ENCODE data around the gene CCDC102B. TPM values are rescaled to one million over a fixed set of nuclear protein-coding genes. Genes with fewer than 3 reads are reported as not detected.

CCDC102B gene
- total and polyA plus RNA-seq, 2 donors (not counting 1 experiment from before 2014, with no cell fraction given): 3.9 to 4.0 TPM

- intact Hi-C loops (cut with micrococcal nuclease): no loop called here
- no peak overlapping the region for H3K9ac ChIP-seq (ENCODE audit: low read length)
- H3K4me3 ChIP-seq (ENCODE audit: control extremely low read depth in 1 of 5, extremely low read depth in 1 of 5, insufficient read depth in 1 of 5, low read depth in 2 of 5, low read length in 4 of 5): no peak overlapping the region
- ChIA-PET POLR2A (no interaction called here), CTCF (interaction anchor here (1.6 kb wide), 1 partner anchor 1238 kb away, joined by 9 read pairs; no protein-coding TSS in a partner anchor)
- no peaks in the 10 kb centered on the region for H3K9me3 ChIP-seq (ENCODE audit: control extremely low read depth in 1 of 3, control insufficient read depth in 2 of 3, insufficient read depth in 1 of 3, low read length in 2 of 3)
- ATAC-seq (ENCODE audit: low read depth) (no peak), DNase-seq (no peak)
- WGBS (ENCODE audit: insufficient coverage): no CpG with 5 or more reads among the region's 1 CpG
- H3K4me1 Mint-ChIP-seq: no peaks in the 10 kb centered on the region
- no peaks in the 10 kb centered on the region for H3K79me2 ChIP-seq (ENCODE audit: control insufficient read depth, insufficient read depth, low read length)
- no peak overlapping the region for H3K27ac Mint-ChIP-seq
- H3K9me3 Mint-ChIP-seq (ENCODE audit: insufficient read depth): no peaks in the 10 kb centered on the region
- H3K4me2 ChIP-seq (replicated peaks; ENCODE audit: low read depth, low read length, poor library complexity, severe bottlenecking): no peak overlapping the region
- H3K27me3 Mint-ChIP-seq: no peaks in the 10 kb centered on the region
- H3K4me1 ChIP-seq (ENCODE audit: control insufficient read depth in 2 of 2, insufficient read depth in 2 of 2, low read length in 2 of 2): no peaks in the 10 kb centered on the region
- H4K20me1 ChIP-seq (ENCODE audit: control insufficient read depth, insufficient read depth, low read length, poor library complexity, severe bottlenecking): no peaks in the 10 kb centered on the region
- no peak overlapping the region for H3K4me3 Mint-ChIP-seq
- H3K36me3 ChIP-seq (replicated peaks in 1 of 2; ENCODE audit: control extremely low read depth in 1 of 2, control insufficient read depth in 1 of 2, extremely low read depth in 1 of 2, insufficient read depth in 2 of 2, low read length in 1 of 2): no peaks in the 10 kb centered on the region
- no peaks in the 10 kb centered on the region for H3K27me3 ChIP-seq (replicated peaks in 1 of 4; ENCODE audit: control extremely low read depth in 1 of 4, control insufficient read depth in 3 of 4, insufficient read depth in 4 of 4, low read length in 3 of 4)
- H3K27ac ChIP-seq (ENCODE audit: low read length in 2 of 2): no peak overlapping the region
- TF ChIP-seq CTCF (IDR thresholded peaks at IDR 0.05) (no peak), EZH2 (IDR thresholded peaks at IDR 0.05; ENCODE audit: borderline replicate concordance, insufficient read depth, low read depth, low read length, poor library complexity, severe bottlenecking) (no peak)
- no peak overlapping the region for H2AFZ ChIP-seq (ENCODE audit: insufficient read depth, low read depth, low read length, poor library complexity, severe bottlenecking)
These were observed 50.4 kb downstream of the CCDC102B start for GRCh38 chr18:68848242-68848641.

GRCh38 chr18:68854786-68855391, 57.0 kb downstream of the CCDC102B start:
- H3K79me2 ChIP-seq (ENCODE audit: control insufficient read depth, insufficient read depth, low read length): no peaks in the 10 kb centered on the region
- Mint-ChIP-seq H3K27me3 (no peaks in the 10 kb centered on the region), H3K27ac (no peak overlapping the region), H3K9me3 (ENCODE audit: insufficient read depth) (no peaks in the 10 kb centered on the region), H3K4me3 (no peak overlapping the region), H3K4me1 (no peaks in the 10 kb centered on the region)
- DNase-seq: no peak
- H3K27ac ChIP-seq (ENCODE audit: low read length in 2 of 2): no peak overlapping the region
- H3K9ac ChIP-seq (ENCODE audit: low read length): no peak overlapping the region
- no peak overlapping the region for H3K4me3 ChIP-seq (ENCODE audit: control extremely low read depth in 1 of 5, extremely low read depth in 1 of 5, insufficient read depth in 1 of 5, low read depth in 2 of 5, low read length in 4 of 5)
- no peak for ATAC-seq (ENCODE audit: low read depth)
- no peaks in the 10 kb centered on the region for H4K20me1 ChIP-seq (ENCODE audit: control insufficient read depth, insufficient read depth, low read length, poor library complexity, severe bottlenecking)
- intact Hi-C loops (cut with micrococcal nuclease): no loop called here
- H3K9me3 ChIP-seq (ENCODE audit: control extremely low read depth in 1 of 3, control insufficient read depth in 2 of 3, insufficient read depth in 1 of 3, low read length in 2 of 3): no peaks in the 10 kb centered on the region
- no peak overlapping the region for H2AFZ ChIP-seq (ENCODE audit: insufficient read depth, low read depth, low read length, poor library complexity, severe bottlenecking)
- POLR2A ChIA-PET: no interaction called here
- no peak overlapping the region for H3K4me2 ChIP-seq (replicated peaks; ENCODE audit: low read depth, low read length, poor library complexity, severe bottlenecking)
- no peaks in the 10 kb centered on the region for H3K36me3 ChIP-seq (replicated peaks in 1 of 2; ENCODE audit: control extremely low read depth in 1 of 2, control insufficient read depth in 1 of 2, extremely low read depth in 1 of 2, insufficient read depth in 2 of 2, low read length in 1 of 2)
- no peak for TF ChIP-seq EZH2 (IDR thresholded peaks at IDR 0.05; ENCODE audit: borderline replicate concordance, insufficient read depth, low read depth, low read length, poor library complexity, severe bottlenecking)
- no peak for TF ChIP-seq CTCF (IDR thresholded peaks at IDR 0.05)
- CTCF ChIA-PET: no interaction called here
- H3K27me3 ChIP-seq (replicated peaks in 1 of 4; ENCODE audit: control extremely low read depth in 1 of 4, control insufficient read depth in 3 of 4, insufficient read depth in 4 of 4, low read length in 3 of 4): no peaks in the 10 kb centered on the region
- WGBS (ENCODE audit: insufficient coverage): no CpG with 5 or more reads among the region's 4 CpGs
- H3K4me1 ChIP-seq (ENCODE audit: control insufficient read depth in 2 of 2, insufficient read depth in 2 of 2, low read length in 2 of 2): no peaks in the 10 kb centered on the region
